ENCODE measurements around the gene RAD54L.

Gene RAD54L

DNA sequence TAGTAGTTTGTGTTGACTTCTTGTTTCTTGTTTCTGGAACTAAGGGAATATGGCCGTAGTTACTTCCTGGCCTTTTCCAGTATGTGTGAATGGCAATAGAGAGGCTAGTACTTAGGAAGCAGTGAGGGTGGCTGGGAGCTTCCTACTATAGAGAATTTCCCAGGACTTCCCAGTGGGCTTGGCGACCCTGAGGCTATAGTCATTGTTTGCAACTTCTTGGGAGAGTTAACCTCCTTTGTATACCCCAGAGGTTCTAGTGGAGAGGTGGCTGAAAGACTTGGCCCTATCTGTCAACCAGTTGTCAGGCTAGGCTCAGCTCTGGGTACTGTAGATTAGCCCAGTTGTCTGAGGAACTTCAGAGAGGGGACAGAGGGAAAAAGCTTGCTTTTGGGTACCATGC, 15.6 kb downstream of the RAD54L start:
- Histone ChIP-seq H3K9me3 (ENCODE audit: control insufficient read depth, insufficient read depth, low read length) (no peaks in the 10 kb centered on the region), H3K9ac (ENCODE audit: low read depth, low read length) (no peak overlapping the region), H3K36me3 (ENCODE audit: control insufficient read depth, insufficient read depth, low read length) (peaks cover 98% of the 10 kb centered on the region), H3K27ac (ENCODE audit: low read depth, low read length) (peak overlapping the region; percentile 72), H3K4me1 (ENCODE audit: control insufficient read depth, insufficient read depth, low read length) (no peaks in the 10 kb centered on the region; the same call in 1 of the 2 replicates), H3K4me3 (ENCODE audit: low read depth, low read length) (no peak overlapping the region), H3K27me3 (ENCODE audit: control insufficient read depth, insufficient read depth, low read length) (no peaks in the 10 kb centered on the region)

DNA sequence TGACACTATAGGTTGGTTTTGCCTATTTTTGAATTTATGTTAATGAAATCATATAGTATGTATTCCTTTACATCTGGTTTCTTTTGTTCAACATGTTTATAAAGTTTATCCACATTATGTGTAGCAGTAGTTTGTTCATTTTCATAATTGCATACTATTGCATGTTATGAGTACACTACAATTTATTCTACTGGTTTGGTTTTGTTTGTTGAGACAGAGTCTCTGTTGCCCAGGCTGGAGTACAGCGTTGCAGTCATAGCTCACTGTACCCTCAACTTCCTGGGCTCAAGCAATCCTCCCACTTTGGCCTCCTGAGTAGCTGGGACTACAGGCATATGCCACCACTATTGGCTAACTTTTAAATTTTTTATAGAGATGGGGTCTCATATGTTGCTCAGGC, 21.0 kb downstream of the RAD54L start:
- Histone ChIP-seq H3K4me1 (ENCODE audit: control insufficient read depth, insufficient read depth, low read length) (no peaks in the 10 kb centered on the region), H3K27ac (ENCODE audit: low read depth, low read length) (no peak overlapping the region), H3K9me3 (ENCODE audit: control insufficient read depth, insufficient read depth, low read length) (no peaks in the 10 kb centered on the region), H3K9ac (ENCODE audit: low read depth, low read length) (no peak overlapping the region), H3K4me3 (ENCODE audit: low read depth, low read length) (no peak overlapping the region), H3K27me3 (ENCODE audit: control insufficient read depth, insufficient read depth, low read length) (no peaks in the 10 kb centered on the region), H3K36me3 (ENCODE audit: control insufficient read depth, insufficient read depth, low read length) (peaks cover 97% of the 10 kb centered on the region)

DNA sequence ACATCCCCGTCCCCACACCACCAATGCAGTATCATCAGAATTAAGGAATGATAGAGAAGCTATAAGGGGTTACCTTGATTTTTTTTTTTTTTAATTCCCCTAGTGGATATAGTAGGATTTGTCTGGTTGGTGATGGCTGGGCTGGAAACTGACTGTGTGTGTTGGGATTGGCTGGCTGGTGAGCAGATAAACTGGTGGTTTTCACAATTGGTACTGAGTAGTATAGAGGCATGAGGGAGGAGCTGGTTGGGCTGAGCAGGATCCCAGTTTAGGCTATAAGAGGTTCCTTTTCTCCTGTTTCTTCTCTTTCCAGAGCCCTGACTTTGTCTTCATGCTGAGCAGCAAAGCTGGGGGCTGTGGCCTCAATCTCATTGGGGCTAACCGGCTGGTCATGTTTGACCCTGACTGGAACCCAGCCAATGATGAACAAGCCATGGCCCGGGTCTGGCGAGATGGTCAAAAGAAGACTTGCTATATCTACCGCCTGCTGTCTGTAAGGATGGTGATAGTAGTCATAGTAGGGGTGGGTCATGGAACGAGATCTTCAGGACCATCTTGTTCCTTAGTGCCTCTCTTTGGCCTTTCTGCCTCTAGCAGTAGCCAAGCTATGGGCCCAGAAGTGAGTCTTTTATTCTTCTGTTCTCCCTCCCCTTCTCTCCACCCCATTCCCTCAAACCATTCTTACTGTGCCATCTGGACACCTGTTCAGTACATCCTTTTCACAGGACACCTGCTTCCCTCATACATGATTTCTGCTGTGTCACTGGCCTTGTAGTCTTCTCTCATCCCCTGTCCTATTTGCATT, 26.9 kb downstream of the RAD54L start:
- Histone ChIP-seq H3K9ac (ENCODE audit: low read depth, low read length) (no peak overlapping the region), H3K36me3 (ENCODE audit: control insufficient read depth, insufficient read depth, low read length) (peaks cover 97% of the 10 kb centered on the region), H3K27me3 (ENCODE audit: control insufficient read depth, insufficient read depth, low read length) (no peaks in the 10 kb centered on the region), H3K27ac (ENCODE audit: low read depth, low read length) (no peak overlapping the region), H3K4me3 (ENCODE audit: low read depth, low read length) (no peak overlapping the region), H3K9me3 (ENCODE audit: control insufficient read depth, insufficient read depth, low read length) (no peaks in the 10 kb centered on the region), H3K4me1 (ENCODE audit: control insufficient read depth, insufficient read depth, low read length) (no peaks in the 10 kb centered on the region)

DNA sequence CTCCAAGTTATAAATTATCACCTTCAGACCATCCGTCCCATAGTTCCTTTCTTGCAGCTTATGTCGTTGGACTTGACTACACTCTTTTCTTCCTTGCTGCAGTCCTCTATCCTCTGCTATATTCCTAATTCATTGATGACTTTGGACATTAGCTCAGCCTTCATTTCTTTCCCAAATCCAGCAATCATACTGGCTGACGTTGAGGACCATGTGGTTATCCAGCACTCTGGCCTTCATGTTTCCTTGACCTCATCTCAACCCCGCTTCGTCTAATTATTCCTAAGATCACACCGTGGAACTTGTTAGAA, 27.4 kb downstream of the RAD54L start:
- Histone ChIP-seq H3K9me3 (ENCODE audit: control insufficient read depth, insufficient read depth, low read length) (no peaks in the 10 kb centered on the region), H3K27me3 (ENCODE audit: control insufficient read depth, insufficient read depth, low read length) (no peaks in the 10 kb centered on the region), H3K4me1 (ENCODE audit: control insufficient read depth, insufficient read depth, low read length) (no peaks in the 10 kb centered on the region), H3K9ac (ENCODE audit: low read depth, low read length) (no peak overlapping the region), H3K36me3 (ENCODE audit: control insufficient read depth, insufficient read depth, low read length) (peaks cover 97% of the 10 kb centered on the region), H3K27ac (ENCODE audit: low read depth, low read length) (no peak overlapping the region), H3K4me3 (ENCODE audit: low read depth, low read length) (no peak overlapping the region)

DNA sequence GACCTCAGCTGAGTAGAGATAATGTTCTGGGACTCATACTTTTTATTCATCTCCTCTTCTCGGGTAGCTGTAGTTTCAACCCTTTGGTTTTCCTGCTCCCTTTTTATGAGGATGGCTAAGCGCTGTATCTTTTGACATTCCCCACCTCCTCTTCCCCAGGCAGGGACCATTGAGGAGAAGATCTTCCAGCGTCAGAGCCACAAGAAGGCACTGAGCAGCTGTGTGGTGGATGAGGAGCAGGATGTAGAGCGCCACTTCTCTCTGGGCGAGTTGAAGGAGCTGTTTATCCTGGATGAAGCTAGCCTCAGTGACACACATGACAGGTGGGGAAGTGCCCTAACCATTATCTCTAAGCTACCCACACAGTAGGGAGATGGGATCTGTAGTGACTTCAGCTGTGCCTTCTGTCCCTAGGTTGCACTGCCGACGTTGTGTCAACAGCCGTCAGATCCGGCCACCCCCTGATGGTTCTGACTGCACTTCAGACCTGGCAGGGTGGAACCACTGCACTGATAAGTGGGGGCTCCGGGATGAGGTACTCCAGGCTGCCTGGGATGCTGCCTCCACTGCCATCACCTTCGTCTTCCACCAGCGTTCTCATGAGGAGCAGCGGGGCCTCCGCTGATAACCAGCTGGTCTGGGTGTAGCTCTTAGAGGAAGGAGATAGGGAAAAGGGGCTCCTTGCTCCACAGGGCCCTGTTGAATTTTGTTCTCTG, 30.3 kb downstream of the RAD54L start:
- H3K9me3 ChIP-seq (ENCODE audit: control insufficient read depth, insufficient read depth, low read length): no peaks in the 10 kb centered on the region
- H3K36me3 ChIP-seq (ENCODE audit: control insufficient read depth, insufficient read depth, low read length): peaks cover 95% of the 10 kb centered on the region
- no peaks in the 10 kb centered on the region for H3K27me3 ChIP-seq (ENCODE audit: control insufficient read depth, insufficient read depth, low read length)
- H3K4me3 ChIP-seq (ENCODE audit: low read depth, low read length): no peak overlapping the region
- H3K27ac ChIP-seq (ENCODE audit: low read depth, low read length): no peak overlapping the region
- no peak overlapping the region for H3K9ac ChIP-seq (ENCODE audit: low read depth, low read length)
- no peaks in the 10 kb centered on the region for H3K4me1 ChIP-seq (ENCODE audit: control insufficient read depth, insufficient read depth, low read length)

DNA sequence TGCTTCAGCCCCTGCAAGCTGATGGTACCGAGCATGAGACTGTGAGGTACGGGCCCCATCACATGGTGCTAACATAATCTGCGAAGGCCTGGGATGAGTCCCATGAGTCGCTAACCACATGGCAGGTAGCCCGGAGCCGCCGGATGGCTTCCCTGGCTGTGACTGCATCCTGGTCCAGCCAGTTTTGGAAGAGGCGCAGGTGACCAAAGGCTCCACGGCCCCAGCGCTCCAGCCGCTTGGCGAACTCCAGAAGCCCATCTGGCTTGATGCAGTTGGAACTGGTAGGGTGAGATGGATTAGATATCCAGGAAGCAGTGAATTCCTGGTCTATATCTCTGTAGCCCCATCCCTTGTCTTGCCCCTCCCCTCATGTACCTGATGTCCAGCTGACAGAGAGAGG, 31.2 kb downstream of the RAD54L start:
- Histone ChIP-seq H3K9ac (ENCODE audit: low read depth, low read length) (no peak overlapping the region), H3K36me3 (ENCODE audit: control insufficient read depth, insufficient read depth, low read length) (peaks cover 85% of the 10 kb centered on the region), H3K27ac (ENCODE audit: low read depth, low read length) (no peak overlapping the region), H3K4me3 (ENCODE audit: low read depth, low read length) (no peak overlapping the region), H3K27me3 (ENCODE audit: control insufficient read depth, insufficient read depth, low read length) (no peaks in the 10 kb centered on the region), H3K9me3 (ENCODE audit: control insufficient read depth, insufficient read depth, low read length) (no peaks in the 10 kb centered on the region), H3K4me1 (ENCODE audit: control insufficient read depth, insufficient read depth, low read length) (no peaks in the 10 kb centered on the region)

DNA sequence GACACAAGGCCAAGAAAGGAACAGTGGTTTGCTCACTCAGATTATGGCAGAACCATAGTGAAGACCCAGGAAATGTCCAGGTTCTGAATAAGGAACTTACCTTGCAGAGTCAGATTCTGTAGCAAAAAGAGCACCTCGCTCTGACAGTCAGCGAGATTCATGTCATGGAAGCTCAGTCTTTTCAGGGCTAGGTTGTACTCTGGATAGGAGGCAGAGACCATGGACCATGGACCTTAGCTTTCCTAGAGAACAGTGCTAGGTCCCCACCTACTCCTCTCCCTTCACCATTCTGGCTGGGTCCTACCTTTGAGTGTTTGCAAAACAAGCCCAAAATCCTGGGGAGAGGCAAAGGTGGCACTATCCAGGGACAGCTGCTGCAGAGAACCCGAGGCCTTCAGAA, 32.5 kb downstream of the RAD54L start:
- Histone ChIP-seq H3K36me3 (ENCODE audit: control insufficient read depth, insufficient read depth, low read length) (peaks cover 85% of the 10 kb centered on the region), H3K4me3 (ENCODE audit: low read depth, low read length) (no peak overlapping the region), H3K27me3 (ENCODE audit: control insufficient read depth, insufficient read depth, low read length) (no peaks in the 10 kb centered on the region), H3K27ac (ENCODE audit: low read depth, low read length) (no peak overlapping the region), H3K4me1 (ENCODE audit: control insufficient read depth, insufficient read depth, low read length) (no peaks in the 10 kb centered on the region), H3K9me3 (ENCODE audit: control insufficient read depth, insufficient read depth, low read length) (no peaks in the 10 kb centered on the region), H3K9ac (ENCODE audit: low read depth, low read length) (no peak overlapping the region)

DNA sequence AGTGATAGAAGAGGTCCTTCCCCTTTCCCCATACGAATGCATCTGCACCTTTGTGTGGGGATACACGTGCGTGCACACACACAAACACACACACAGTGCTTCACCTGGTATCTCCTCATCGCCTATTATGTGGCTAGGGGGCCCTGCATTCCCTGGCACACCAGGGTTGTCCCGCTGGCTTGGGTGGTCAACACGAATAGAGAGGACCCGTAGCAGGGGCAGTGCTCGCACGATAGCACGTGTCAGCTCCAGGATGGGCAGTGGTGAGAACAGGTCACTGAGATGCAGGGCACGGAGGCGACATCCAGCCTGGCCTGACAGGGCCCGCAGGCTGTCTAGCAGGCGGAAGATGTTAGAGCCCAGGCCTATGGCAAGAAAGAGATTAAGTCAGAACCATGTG, 33.5 kb downstream of the RAD54L start:
- Histone ChIP-seq H3K4me3 (ENCODE audit: low read depth, low read length) (no peak overlapping the region), H3K27me3 (ENCODE audit: control insufficient read depth, insufficient read depth, low read length) (no peaks in the 10 kb centered on the region), H3K4me1 (ENCODE audit: control insufficient read depth, insufficient read depth, low read length) (no peaks in the 10 kb centered on the region), H3K9me3 (ENCODE audit: control insufficient read depth, insufficient read depth, low read length) (no peaks in the 10 kb centered on the region), H3K36me3 (ENCODE audit: control insufficient read depth, insufficient read depth, low read length) (peaks cover 85% of the 10 kb centered on the region), H3K27ac (ENCODE audit: low read depth, low read length) (no peak overlapping the region), H3K9ac (ENCODE audit: low read depth, low read length) (no peak overlapping the region; the same call in 1 of the 2 replicates)

DNA sequence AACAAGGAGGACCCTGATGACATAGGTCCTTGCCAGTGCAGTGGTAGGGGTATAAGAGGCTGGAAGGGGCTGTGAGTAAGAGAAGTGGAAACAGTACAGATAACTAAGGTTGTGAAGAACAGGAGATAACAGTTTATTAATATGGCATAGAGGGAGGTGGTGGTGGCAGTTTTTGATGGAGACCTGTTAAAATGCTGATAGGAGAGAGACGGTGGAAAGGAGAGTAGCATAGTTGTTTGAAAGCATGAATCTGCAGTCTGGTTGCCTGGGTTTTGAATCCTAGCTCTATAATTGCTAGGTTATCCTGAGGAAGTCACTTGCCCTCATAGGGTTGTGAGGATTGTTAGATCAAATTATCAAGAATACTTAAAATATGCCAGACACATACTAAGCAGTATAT, 36.5 kb downstream of the RAD54L start:
- H3K36me3 ChIP-seq (ENCODE audit: control insufficient read depth, insufficient read depth, low read length): peaks cover 66% of the 10 kb centered on the region
- H3K27me3 ChIP-seq (ENCODE audit: control insufficient read depth, insufficient read depth, low read length): no peaks in the 10 kb centered on the region
- no peak overlapping the region for H3K4me3 ChIP-seq (ENCODE audit: low read depth, low read length)
- no peaks in the 10 kb centered on the region for H3K9me3 ChIP-seq (ENCODE audit: control insufficient read depth, insufficient read depth, low read length)
- H3K27ac ChIP-seq (ENCODE audit: low read depth, low read length): no peak overlapping the region
- H3K4me1 ChIP-seq (ENCODE audit: control insufficient read depth, insufficient read depth, low read length): no peaks in the 10 kb centered on the region
- H3K9ac ChIP-seq (ENCODE audit: low read depth, low read length): no peak overlapping the region

DNA sequence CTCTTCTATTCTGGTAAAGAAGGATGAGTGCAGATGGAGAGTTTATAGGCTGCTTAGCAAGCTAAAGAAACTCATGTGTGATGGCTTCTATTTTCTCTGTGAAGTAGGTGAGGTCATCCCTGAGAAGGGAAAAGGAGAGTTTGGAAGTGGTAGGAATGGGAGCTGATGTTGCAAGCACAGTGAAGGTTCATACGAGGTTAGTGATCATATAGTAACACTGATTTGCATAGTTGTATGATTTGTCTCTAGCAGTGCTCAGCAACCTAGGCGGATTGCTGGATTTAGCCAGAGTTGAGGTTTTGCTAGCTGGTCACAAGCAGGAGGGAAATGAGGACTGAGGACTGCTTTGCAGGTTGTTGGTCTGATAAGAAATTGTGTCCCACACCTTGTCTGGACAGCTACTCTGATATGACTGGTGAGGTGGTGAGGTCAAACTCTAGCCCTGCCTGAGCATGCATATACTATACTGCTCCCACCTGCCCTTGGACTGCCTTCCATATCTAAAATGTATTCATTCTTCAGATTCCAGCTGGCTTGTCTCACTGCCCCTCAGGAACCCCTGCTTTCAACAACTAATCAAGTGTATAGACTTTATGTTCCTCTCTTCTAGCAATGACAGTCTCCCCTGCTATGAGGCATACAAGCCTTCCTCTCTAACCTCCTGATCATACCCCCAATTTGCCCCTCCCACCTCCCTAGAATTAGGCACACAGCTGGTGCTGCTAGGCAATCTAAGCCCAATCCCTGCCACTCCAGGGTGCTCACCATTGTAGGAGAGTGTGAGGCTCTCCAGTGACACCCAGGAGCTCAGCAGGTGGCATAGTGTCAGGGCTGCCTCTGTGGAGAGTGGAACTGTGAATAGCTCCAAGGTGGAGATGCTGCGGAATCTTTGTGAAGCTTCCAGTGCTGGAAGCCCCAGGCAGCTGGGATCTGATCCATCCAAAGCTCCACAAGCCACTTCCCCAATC, 37.3 kb downstream of the RAD54L start:
- Histone ChIP-seq H3K4me3 (ENCODE audit: low read depth, low read length) (no peak overlapping the region), H3K36me3 (ENCODE audit: control insufficient read depth, insufficient read depth, low read length) (peaks cover 61% of the 10 kb centered on the region), H3K4me1 (ENCODE audit: control insufficient read depth, insufficient read depth, low read length) (no peaks in the 10 kb centered on the region), H3K9ac (ENCODE audit: low read depth, low read length) (no peak overlapping the region), H3K9me3 (ENCODE audit: control insufficient read depth, insufficient read depth, low read length) (no peaks in the 10 kb centered on the region), H3K27me3 (ENCODE audit: control insufficient read depth, insufficient read depth, low read length) (no peaks in the 10 kb centered on the region), H3K27ac (ENCODE audit: low read depth, low read length) (no peak overlapping the region)

Measured in HUES48 (cell line).